Right lobe of liver (tissue), 6 donors: ENCODE measurements around the gene BCL2L15. TPM values are rescaled to one million over a fixed set of nuclear protein-coding genes. Genes with fewer than 3 reads are reported as not detected.
"Not testable (repeated sequence)": the region's sequence is repeated elsewhere in the genome, so short reads cannot be mapped to it uniquely, and the experiment has no call there.

Experiments
- ATAC-seq, 4 donors: fragments of 200-7000 bp; cut with Tn5 transposase; one replicate each; pipeline ENCODE4 v1.9.1; 2020; ENCODE audit warnings: mild to moderate bottlenecking in 4 of 4, moderate library complexity in 4 of 4
- DNase-seq, 3 donors: peaks; one replicate each; pipeline ENCODE4 v3.0.0-alpha.2; 2020
- H3K27ac ChIP-seq, 3 donors: fragments of 200-600 bp; one replicate each; pipeline ENCODE4 v1.8.0; 2022
- H3K27me3 ChIP-seq, 2 donors: fragments of 200-600 bp; one replicate each; pipeline ENCODE4 v1.8.0; 2022
- H3K36me3 ChIP-seq, 4 donors: fragments of 200-600 bp; sonication (generic) in 1 of 4; one replicate each; pipeline versions ENCODE4 v1.5.1 to v1.8.0; 2017 to 2022; ENCODE audit warnings: control low read depth in 1 of 4
- H3K4me1 ChIP-seq, 4 donors: fragments of 200-600 bp; sonication (generic) in 1 of 4; one replicate each; pipeline versions ENCODE4 v1.5.1 to v1.8.0; 2017 to 2022; ENCODE audit warnings: control low read depth in 1 of 4
- H3K4me3 ChIP-seq, 3 donors: fragments of 200-600 bp; one replicate each; pipeline ENCODE4 v1.8.0; 2022
- H3K9me3 ChIP-seq, 4 donors: fragments of 200-600 bp; sonication (generic) in 1 of 4; one replicate each; pipeline versions ENCODE4 v1.5.1 to v1.8.0; 2017 to 2022; ENCODE audit warnings: control low read depth in 1 of 4
- POLR2A ChIP-seq: fragments of 450-650 bp; IDR thresholded peaks from one replicate; pipeline ENCODE4 v1.6.1; 2017; ENCODE audit warnings: antibody characterized with exemption, mild to moderate bottlenecking
- WGBS: methylation state at CpG from one replicate; pipeline ENCODE4 v1.1.6; 2018; ENCODE audit warnings: low coverage, low lambda C conversion rate; ENCODE audit not compliant: insufficient coverage; ENCODE audit errors: missing lambda C conversion rate; 5-methylcytosine and 5-hydroxymethylcytosine counted together
- intact Hi-C, 2 donors: fragments of 100-400 bp; cut with DNase I; formaldehyde crosslinking; loops; one replicate each; pipeline versions ENCODE4 v1.11.2 to v1.14.1; 2022
- total RNA-seq, 6 experiments: library from RNA; depleted of rRNA in 2 of 6; stranded (reverse); fragments of >200 nt in 2 of 6; fragmentation: NEBNext Ultra II Directional in 3 of 6; extraction: Animal tissue kit (Norgen Biotek cat#: 25700) in 3 of 6; gene quantifications; one replicate each; pipeline versions ENCODE4 v1.1.0 to v1.2.4, GENCODE V29; 2016 to 2023
- TF ChIP-seq, protein P1 (sequence below), 4 donors: fragments of 200-600 bp in 3 of 4; fragments of 450-650 bp in 1 of 4; IDR thresholded peaks; one replicate each; pipeline versions ENCODE4 v1.5.1 to v1.8.0; 2016 to 2022; ENCODE audit warnings: antibody characterized with exemption in 4 of 4, mild to moderate bottlenecking in 2 of 4
- donor health status: DM: no; HTN: yes; CAD: no.
- donor health status: DM: no; HTN: no; CAD: no.
- donor health status: DM: no; HTN: no; CAD: no.
- donor health status: DM: no; HTN: yes; CAD: no.
- donor health status: DM: no; HTN: yes; CAD: no.

BCL2L15 gene
- total RNA-seq, 6 experiments from 2014 or later: 0.06 to 0.73 (median 0.13) TPM; not detected in 1

DNA sequence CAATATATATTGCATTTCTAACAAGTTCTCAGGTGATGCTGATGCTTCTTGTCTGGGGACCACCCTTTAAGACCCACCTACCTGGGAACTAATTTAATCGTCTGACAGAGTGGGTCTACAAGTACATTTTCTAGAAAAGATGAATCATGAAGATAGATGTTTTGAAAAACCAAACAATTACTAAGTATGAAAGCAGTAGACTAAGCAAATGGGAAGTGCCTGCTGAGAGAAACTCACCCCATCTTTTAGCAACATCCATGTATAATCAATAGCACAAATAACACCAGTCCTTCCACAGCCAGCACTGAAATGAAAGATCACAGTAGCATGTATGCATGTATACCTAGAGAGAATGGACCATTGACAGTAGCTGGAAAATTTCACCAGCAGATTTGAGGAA, 33.1 kb downstream of the BCL2L15 start:
- Histone ChIP-seq H3K36me3 (no peaks in the 10 kb centered on the region), H3K27me3 (no peaks in the 10 kb centered on the region), H3K27ac (no peak overlapping the region), H3K4me1 (no peaks in the 10 kb centered on the region), H3K9me3 (no peaks in the 10 kb centered on the region), H3K4me3 (no peak overlapping the region)
- intact Hi-C loops: no loop called here
- 35% methylated on average over 1 of the region's 1 CpG for WGBS
- DNase-seq (no peak), ATAC-seq (no peak)
- TF ChIP-seq, protein P1, sequence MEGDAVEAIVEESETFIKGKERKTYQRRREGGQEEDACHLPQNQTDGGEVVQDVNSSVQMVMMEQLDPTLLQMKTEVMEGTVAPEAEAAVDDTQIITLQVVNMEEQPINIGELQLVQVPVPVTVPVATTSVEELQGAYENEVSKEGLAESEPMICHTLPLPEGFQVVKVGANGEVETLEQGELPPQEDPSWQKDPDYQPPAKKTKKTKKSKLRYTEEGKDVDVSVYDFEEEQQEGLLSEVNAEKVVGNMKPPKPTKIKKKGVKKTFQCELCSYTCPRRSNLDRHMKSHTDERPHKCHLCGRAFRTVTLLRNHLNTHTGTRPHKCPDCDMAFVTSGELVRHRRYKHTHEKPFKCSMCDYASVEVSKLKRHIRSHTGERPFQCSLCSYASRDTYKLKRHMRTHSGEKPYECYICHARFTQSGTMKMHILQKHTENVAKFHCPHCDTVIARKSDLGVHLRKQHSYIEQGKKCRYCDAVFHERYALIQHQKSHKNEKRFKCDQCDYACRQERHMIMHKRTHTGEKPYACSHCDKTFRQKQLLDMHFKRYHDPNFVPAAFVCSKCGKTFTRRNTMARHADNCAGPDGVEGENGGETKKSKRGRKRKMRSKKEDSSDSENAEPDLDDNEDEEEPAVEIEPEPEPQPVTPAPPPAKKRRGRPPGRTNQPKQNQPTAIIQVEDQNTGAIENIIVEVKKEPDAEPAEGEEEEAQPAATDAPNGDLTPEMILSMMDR (IDR thresholded peaks at IDR 0.05): no peak
- TF ChIP-seq POLR2A: no peak

DNA sequence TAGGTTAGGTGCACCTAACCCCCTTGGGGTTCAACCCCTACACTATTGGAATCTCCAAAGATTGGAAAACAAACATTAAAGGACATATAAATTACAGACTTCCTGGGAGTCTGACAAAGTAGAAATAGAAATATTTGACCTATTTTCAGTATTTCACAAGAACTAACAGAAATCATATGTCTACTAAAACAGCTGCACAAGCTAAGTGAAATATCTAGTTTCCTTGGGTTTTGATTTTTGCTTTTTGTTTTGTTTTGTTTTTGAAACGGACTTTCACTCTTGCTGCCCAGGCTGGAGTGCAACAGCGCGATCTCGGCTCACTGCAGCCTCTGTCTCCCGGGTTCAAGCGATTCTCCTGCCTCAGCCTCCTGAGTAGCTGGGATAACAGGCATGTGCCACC, 34.7 kb downstream of the BCL2L15 start:
- WGBS: 89% methylated on average over 6 of the region's 6 CpGs
- H3K9me3 ChIP-seq, H3K4me3 ChIP-seq, ATAC-seq, H3K27ac ChIP-seq, intact Hi-C loops, H3K4me1 ChIP-seq, DNase-seq, H3K27me3 ChIP-seq, H3K36me3 ChIP-seq: not testable (repeated sequence)

DNA sequence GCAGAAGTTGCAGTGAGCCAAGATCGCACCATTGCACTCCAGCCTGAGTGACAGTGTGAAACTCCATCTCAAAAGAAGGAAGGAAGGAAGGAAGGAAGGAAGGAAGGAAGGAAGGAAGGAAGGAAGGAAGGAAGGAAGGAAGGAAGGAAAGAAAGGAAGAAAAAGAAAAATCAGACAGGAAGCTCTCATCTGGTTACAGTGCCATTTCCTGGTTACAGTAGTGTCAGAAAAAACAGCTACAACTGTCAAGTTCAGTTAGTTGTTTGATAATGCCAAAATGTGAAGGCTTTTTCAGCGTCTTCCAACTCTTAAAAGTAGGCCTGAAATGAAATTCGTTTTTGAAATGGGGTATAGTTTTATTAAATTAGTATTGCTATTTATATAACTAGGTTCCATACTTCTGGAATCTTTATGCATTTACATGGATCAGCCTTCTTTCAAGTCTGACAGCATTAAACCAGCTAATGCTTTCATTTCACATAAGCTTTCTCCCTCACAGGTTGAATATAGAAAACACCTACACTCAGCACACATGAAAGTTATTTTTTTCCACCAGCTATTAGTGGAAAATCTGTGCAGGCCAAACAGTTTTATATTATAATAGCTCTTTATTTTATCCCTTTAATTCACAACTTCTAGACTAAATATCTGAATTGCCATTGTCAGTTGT, 37.1 kb downstream of the BCL2L15 start:
- WGBS: 70% methylated on average over 3 of the region's 3 CpGs
- no peaks in the 10 kb centered on the region for H3K9me3 ChIP-seq
- ATAC-seq (no peak), DNase-seq (no peak)
- H3K27me3 ChIP-seq: no peaks in the 10 kb centered on the region
- TF ChIP-seq, protein P1 (IDR thresholded peaks at IDR 0.05): no peak
- no peak for TF ChIP-seq POLR2A
- H3K27ac ChIP-seq: no peak overlapping the region
- no peaks in the 10 kb centered on the region for H3K36me3 ChIP-seq
- H3K4me1 ChIP-seq: no peaks in the 10 kb centered on the region
- intact Hi-C loops: no loop called here
- H3K4me3 ChIP-seq: no peak overlapping the region

DNA sequence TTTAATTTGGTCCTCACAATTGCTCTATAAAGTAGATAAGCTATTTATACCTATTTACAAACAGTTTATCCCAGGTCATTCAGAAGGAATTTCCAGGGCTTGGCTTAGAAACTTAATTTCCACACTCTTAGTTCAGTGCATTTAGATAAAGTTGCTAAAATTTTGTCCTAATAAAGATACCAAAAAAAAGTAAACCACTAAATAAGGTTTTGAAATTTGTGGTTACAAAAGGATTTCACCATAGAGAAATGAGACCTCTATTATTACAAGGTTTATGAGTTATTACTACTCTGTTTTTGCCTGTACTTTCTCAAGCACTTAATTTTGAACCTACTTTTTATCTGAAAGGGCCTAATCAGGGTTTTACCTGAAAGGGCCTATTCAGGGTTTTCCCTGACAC, 38.3 kb downstream of the BCL2L15 start:
- Histone ChIP-seq H3K27me3 (no peaks in the 10 kb centered on the region), H3K36me3 (no peaks in the 10 kb centered on the region), H3K9me3 (no peaks in the 10 kb centered on the region), H3K4me3 (no peak overlapping the region), H3K4me1 (no peaks in the 10 kb centered on the region), H3K27ac (no peak overlapping the region)
- intact Hi-C loops: no loop called here
- TF ChIP-seq, protein P1 (IDR thresholded peaks at IDR 0.05): no peak
- no peak for TF ChIP-seq POLR2A
- no peak for DNase-seq
- ATAC-seq: no peak

DNA sequence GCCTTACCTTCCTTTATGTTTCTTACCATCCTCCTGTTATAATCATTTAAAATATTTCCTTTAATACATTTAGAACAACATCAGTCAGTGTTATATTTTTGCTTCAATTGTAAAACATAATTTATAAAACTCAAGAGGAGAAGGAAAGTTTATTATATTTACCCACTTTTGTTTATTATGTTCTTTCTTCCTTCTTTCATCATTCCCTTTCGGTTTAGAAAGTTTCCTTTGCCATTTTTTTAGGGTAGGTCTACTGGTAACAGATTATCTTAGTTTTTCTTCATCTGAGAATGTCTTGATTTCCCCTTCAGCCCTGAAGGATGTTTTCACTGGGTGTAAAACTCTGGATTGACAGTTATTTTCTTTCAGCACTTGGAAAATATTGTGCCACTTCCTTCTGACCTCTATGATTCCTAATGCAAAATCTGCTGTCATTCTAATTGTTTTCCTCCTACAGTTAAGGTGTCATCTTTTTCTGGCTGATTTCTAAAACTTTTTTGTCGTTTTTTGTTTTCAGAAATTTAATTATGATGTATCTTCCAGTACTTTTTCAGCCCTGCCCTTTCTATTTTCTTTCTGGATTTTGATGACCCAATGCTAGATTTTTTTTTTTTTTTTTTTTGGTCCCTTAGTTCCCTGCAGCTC, 40.9 kb downstream of the BCL2L15 start:
- Histone ChIP-seq H3K36me3 (no peaks in the 10 kb centered on the region), H3K27ac (no peak overlapping the region), H3K4me3 (no peak overlapping the region), H3K27me3 (no peaks in the 10 kb centered on the region), H3K4me1 (no peaks in the 10 kb centered on the region), H3K9me3 (no peaks in the 10 kb centered on the region)
- WGBS: 54% methylated on average over 2 of the region's 2 CpGs
- ATAC-seq: no peak
- intact Hi-C loops: no loop called here
- DNase-seq: no peak
- TF ChIP-seq POLR2A: no peak
- TF ChIP-seq, protein P1 (IDR thresholded peaks at IDR 0.05): no peak
